ENCODE data around the gene ENHO.
"Not testable (repeated sequence)": the region's sequence is repeated elsewhere in the genome, so short reads cannot be mapped to it uniquely, and the experiment has no call there.

Gene ENHO

GRCh38 chr9:34555002-34555348, 32.2 kb upstream of the ENHO start:
- DNase-seq = no peak

GRCh38 chr9:34554211-34555001, 31.6 kb upstream of the ENHO start:
- no peak for DNase-seq

GRCh38 chr9:34553511-34554021, 30.8 kb upstream of the ENHO start:
- no peak for DNase-seq

- no peak for DNase-seq
These were observed 30.2 kb upstream of the ENHO start for GRCh38 chr9:34552986-34553385.

- DNase-seq = no peak
These were observed 29.8 kb upstream of the ENHO start for GRCh38 chr9:34552606-34552981.

GRCh38 chr9:34551751-34552605, 29.2 kb upstream of the ENHO start:
- no peak for DNase-seq

- no peak for DNase-seq
These were observed 28.0 kb upstream of the ENHO start for GRCh38 chr9:34550681-34551270.

- no peak for DNase-seq
These were observed 27.4 kb upstream of the ENHO start for GRCh38 chr9:34550016-34550680.

GRCh38 chr9:34549407-34549732, 26.6 kb upstream of the ENHO start:
- DNase-seq = no peak

- peak; percentile 41 for DNase-seq
These were observed 25.3 kb upstream of the ENHO start for GRCh38 chr9:34547960-34548611.

- peak; percentile 54 for DNase-seq
These were observed 24.3 kb upstream of the ENHO start for GRCh38 chr9:34546834-34547827.

GRCh38 chr9:34546102-34546833, 23.5 kb upstream of the ENHO start:
- DNase-seq = no peak

- DNase-seq = no peak
These were observed 22.7 kb upstream of the ENHO start for GRCh38 chr9:34545497-34545896.

GRCh38 chr9:34544035-34544434, 21.2 kb upstream of the ENHO start:
- no peak for DNase-seq

- DNase-seq = no peak
These were observed 18.8 kb upstream of the ENHO start for GRCh38 chr9:34541540-34541939.

GRCh38 chr9:34540827-34541226, 18.0 kb upstream of the ENHO start:
- no peak for DNase-seq

- no peak for DNase-seq
These were observed 13.9 kb upstream of the ENHO start for GRCh38 chr9:34536685-34537084.

- DNase-seq = not testable (repeated sequence)
These were observed 9.3 kb upstream of the ENHO start for GRCh38 chr9:34532041-34532440.

- no peak for DNase-seq
These were observed 3.2 kb upstream of the ENHO start for GRCh38 chr9:34526026-34526425.

- DNase-seq = no peak
These were observed 1.6 kb upstream of the ENHO start for GRCh38 chr9:34524349-34524748.

Data from CD4-positive, alpha-beta T cell treated with Interleukin-6 for 4 hours (primary cell).